GM19463 (cell line): ENCODE measurements around the gene PATL1.
"Not testable (repeated sequence)": the region's sequence is repeated elsewhere in the genome, so short reads cannot be mapped to it uniquely, and the experiment has no call there.

ENCODE experiments used
- ATAC-seq: cut with Tn5 transposase; IDR thresholded peaks from one replicate; pipeline ENCODE4 v1.9.1; 2021; ENCODE audit warnings: mild to moderate bottlenecking, moderate library complexity; ENCODE audit not compliant: unreplicated experiment

PATL1 gene, protein sequence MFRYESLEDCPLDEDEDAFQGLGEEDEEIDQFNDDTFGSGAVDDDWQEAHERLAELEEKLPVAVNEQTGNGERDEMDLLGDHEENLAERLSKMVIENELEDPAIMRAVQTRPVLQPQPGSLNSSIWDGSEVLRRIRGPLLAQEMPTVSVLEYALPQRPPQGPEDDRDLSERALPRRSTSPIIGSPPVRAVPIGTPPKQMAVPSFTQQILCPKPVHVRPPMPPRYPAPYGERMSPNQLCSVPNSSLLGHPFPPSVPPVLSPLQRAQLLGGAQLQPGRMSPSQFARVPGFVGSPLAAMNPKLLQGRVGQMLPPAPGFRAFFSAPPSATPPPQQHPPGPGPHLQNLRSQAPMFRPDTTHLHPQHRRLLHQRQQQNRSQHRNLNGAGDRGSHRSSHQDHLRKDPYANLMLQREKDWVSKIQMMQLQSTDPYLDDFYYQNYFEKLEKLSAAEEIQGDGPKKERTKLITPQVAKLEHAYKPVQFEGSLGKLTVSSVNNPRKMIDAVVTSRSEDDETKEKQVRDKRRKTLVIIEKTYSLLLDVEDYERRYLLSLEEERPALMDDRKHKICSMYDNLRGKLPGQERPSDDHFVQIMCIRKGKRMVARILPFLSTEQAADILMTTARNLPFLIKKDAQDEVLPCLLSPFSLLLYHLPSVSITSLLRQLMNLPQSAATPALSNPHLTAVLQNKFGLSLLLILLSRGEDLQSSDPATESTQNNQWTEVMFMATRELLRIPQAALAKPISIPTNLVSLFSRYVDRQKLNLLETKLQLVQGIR

GRCh38 chr11:59668950-59669610 lies at the start of gene PATL1:
PATL1 (minus strand) TSS chr11:59669037; CDS start chr11:59668895, 142 bp downstream.
- peak; percentile 89 for ATAC-seq

GRCh38 chr11:59716051-59716450 lies 47.2 kb upstream of the PATL1 start:
- ATAC-seq = no peak

GRCh38 chr11:59713745-59714144 lies 44.9 kb upstream of the PATL1 start, which contains the start of gene OR10V1:
OR10V1 (minus strand) TSS chr11:59713845; CDS start chr11:59713845, 0 bp downstream.
- ATAC-seq = no peak

DNA sequence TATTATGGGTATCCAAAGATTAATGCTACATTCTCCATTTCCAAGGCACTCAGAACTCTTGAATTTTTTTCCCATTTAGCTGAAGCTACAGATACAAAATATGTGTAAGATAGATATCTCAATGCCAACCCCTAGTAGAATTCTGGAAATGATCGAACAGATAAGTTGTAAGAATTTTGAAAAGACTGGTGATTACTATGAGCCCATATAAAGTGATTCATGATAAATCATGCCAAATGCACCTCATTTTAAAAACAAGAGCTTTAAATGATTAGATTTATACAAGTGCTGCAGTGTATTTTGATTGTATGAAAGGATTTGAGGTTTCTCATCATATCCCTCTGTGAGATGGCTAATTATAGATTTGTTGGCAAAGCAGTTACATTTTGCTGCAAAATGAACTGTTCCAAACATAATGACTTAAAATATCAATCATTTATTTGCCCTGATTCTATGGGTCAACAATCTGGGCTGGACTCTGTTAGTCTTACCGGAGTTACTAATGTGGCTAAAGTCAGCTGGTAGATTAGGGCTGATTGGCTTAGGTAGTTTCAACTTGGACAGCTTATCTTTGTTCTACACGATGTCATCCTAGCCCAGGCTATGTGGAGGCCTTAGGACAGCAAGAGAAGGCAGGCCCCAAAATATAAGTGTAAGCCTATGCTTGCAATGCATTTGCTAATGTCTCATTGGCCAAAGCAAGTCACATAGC lies 41.5 kb upstream of the PATL1 start:
- ATAC-seq = no peak

DNA sequence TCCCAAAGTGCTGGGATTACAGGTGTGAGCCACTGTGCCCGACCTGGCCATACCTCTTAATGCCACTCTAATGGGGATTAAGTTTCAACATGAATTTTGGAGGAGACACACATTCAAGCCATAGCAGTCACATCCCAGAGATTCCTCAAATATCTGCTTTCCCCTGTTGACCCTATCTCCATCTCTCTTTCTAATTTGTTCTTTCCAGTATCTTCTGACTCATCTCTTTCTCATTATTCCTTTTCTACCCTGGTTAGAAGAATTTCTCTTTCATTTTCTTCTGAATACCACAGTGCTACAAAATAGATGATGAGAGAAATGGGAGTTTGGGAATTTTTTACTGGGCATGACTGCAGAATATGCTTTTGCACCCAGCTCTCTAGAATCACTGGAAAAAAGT lies 39.7 kb upstream of the PATL1 start:
- no peak for ATAC-seq

DNA sequence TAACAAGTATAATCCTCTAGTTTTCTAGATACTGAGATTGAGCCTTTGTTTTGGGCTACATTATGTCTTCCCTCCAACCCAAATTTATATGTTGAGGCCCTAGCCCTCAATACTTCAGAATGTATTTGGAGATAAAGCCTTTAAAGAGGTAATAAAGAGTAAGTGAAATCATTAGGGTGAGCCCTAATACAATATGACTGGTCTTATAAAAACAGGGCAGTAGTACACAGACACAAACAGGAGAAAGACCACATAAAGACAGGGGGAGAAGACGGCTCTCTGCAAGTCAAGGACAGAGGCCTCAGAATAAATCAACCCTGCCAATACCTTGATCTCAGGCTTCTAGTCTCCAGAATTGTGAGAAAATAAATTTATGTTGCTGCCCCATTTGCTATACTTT lies 38.5 kb upstream of the PATL1 start:
- no peak for ATAC-seq

DNA sequence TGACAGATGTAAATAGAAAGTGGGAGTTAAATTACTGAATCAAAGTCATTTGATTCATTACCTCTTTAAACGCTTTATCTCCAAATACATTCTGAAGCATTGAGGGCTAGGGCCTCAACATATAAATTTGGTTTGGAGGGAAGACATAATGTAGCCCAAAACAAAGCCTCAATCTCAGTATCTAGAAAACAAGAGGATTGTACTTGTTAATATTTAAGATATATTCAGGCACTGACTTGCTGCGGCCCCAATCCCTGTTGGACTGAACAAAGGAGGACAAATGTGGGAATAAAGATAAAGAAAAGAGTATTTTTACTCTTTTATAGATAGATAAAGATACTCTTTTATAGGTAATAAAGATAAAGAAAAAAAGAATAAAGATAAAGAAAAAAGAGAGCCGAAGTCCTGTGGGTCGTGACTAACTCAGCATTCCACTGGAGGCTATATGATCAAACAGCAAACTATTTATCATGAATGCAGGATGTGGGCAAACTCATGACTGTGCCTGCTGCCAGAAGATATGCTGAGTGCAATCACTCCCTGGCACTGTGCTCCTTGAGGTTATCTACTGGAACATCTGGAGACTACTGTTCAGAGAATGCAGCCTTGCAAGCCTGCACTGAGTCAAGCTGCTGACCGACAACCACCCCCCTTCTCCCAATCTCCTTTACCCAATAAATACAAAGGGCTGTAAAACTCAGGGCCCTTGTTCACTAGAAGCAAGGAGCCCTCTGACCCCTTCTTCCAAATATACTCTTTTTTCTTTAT lies 37.9 kb upstream of the PATL1 start:
- ATAC-seq = no peak

DNA sequence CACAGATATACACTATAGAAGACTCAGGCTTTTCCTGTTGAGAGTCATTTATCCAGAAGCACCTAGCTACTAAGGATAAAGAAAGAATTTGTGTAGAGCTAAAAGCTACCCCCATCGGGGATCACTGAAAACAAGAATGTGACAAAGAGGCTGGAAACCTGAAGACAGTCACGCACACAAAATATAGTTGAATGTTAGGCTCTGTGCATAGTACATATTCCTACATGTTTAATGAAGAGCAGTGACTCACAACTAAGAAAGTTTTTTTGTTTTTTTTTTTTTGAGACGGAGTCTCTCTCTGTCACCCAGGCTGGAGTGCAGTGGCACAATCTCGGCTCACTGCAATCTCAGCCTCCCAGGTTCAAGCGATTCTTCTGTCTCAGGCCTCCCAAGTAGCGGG lies 36.5 kb upstream of the PATL1 start:
- ATAC-seq = no peak

GRCh38 chr11:59703515-59703914 lies 34.7 kb upstream of the PATL1 start:
- not testable (repeated sequence) for ATAC-seq

GRCh38 chr11:59700157-59700556 lies 31.3 kb upstream of the PATL1 start:
- ATAC-seq = not testable (repeated sequence)

- no peak for ATAC-seq
Measured at GRCh38 chr11:59698506-59698905, 29.7 kb upstream of the PATL1 start.

- no peak for ATAC-seq
Measured at GRCh38 chr11:59692915-59693314, 24.1 kb upstream of the PATL1 start.

DNA sequence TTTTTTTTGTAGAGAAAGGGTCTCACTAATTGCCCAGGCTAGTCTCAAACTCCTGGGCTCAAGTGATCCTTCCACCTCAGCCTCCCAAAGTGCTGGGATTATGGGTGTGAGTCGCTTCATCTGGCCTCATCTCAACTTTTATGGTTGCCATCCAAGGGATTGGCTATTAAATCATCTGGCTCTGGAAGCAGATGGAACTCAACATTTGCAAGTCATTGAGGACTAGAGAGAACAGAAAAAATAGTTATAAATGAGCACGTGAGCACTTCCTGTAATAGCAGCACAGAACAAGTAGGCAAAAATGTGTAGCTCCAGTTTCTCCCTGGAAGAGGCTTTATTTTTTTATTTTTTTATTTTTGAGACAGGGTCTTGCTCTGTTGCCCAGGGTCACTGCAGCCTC lies 22.3 kb upstream of the PATL1 start:
- ATAC-seq = no peak

DNA sequence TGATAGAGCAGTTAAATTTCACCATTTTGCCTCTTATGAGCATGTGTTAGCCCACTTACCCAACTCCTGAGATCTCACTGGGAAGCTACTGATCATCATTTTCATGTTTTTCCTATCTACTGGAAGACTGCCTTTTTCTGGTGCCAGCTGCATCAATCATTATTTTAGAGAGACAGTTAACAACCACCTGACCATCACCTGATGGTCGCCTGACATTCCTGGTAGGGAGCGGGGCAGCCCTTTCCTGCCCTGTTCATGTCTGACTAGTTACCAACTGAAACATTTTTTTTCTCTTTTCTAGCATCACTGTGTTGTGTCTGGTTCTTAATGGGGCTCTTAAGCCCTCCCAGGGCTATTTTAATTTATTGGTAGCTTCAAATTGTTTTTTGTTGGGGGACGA lies 20.2 kb upstream of the PATL1 start:
- no peak for ATAC-seq

DNA sequence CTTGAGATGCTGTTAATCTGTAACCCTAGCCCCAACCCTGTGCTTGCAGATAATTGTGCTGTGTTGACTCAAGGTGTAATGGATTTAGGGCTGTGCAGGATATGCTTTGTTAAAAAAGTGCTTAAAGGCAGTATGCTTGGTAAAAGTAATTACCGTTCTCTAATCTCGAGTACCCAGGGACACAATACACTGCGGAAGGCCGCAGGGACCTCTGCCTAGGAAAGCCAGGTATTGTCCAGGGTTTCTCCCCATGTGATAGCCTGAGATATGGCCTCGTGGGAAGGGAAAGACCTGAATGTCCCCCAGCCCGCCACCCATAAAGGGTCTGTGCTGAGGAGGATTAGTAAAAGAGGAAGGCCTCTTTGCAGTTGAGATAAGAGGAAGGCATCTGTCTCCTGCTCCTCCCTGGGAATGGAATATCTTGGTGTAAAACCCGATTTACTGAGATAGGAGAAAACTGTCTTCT lies 12.5 kb upstream of the PATL1 start:
- not testable (repeated sequence) for ATAC-seq

GRCh38 chr11:59680287-59681154 lies 11.7 kb upstream of the PATL1 start:
- ATAC-seq = peak; percentile 97

DNA sequence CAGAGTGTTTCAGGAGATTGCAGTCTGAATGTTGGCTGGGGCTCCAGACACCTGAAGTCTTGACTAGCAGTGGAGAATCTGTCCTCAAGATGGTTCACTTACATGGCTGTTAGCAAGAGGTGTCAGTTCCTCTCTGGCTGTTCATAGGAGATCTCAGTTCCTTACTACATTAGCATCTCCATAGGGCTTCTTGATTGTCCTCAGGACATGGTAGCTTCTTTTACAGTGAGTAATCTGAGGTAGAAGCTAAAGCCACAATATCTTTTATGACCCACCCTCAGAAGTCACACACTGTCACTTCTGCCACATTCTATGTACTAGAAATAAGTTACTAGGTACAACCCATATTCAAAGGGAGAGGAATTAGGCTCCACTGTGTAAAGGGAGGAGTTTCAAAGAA lies 10.5 kb upstream of the PATL1 start:
- no peak for ATAC-seq

DNA sequence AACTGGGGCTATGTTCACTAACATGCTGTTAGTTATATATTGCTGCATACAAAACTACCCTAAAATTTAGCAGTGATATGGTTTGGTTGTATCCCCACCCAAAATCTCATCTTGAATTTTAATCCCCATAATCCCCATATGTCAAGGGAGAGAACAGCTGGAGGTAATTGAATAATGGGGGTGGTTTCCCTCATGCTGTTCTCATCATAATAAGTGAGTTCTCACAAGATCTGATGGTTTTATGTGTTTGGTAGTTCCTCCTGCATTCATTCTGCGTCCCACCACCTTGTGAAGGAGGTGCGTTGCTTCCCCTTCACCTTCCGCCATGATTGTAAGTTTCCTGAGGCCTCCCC lies 10.0 kb upstream of the PATL1 start:
- no peak for ATAC-seq

- no peak for ATAC-seq
Measured at GRCh38 chr11:59678118-59678812, 9.4 kb upstream of the PATL1 start.
